ENCODE results near the gene TRIO. TPM values are rescaled to one million over a fixed set of nuclear protein-coding genes. Genes with fewer than 3 reads are reported as not detected.

Gene TRIO
- total RNA-seq, 2 experiments from 2014 or later, result 4.1 to 6.5 TPM

DNA sequence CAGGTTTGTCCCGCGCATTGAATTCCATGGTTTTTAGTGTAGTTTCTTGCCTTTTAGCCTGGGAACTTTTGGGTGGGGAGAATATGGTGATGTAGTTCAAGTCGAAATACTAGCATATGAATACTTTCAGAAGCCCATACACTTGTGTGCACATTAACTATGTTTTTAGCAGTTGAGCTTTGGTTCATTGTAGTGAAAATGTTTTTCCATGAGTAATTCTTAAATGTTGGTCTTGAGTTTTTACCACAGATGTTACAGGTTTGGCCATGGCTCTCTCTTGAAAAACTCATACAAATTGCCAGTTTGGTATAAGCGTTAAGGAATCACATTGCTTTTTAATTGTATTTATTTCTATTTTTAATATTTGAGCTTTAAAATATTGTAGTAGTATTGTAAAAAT lies 45.6 kb downstream of the TRIO start:
- Histone ChIP-seq H3K27me3 (ENCODE audit: control insufficient read depth in 1 of 2, insufficient read depth in 2 of 2, low read length in 2 of 2) (no peaks in the 10 kb centered on the region), H3K4me1 (ENCODE audit: insufficient read depth, low read length) (no peaks in the 10 kb centered on the region), H3K4me3 (ENCODE audit: low read length) (no peak overlapping the region), H3K9me3 (ENCODE audit: control insufficient read depth in 1 of 2, insufficient read depth in 1 of 2, low read length in 2 of 2) (no peaks in the 10 kb centered on the region), H3K27ac (ENCODE audit: low read depth in 1 of 2, low read length in 2 of 2) (no peak overlapping the region), H3K36me3 (ENCODE audit: insufficient read depth, low read length) (no peaks in the 10 kb centered on the region)
- TF ChIP-seq, protein P1, sequence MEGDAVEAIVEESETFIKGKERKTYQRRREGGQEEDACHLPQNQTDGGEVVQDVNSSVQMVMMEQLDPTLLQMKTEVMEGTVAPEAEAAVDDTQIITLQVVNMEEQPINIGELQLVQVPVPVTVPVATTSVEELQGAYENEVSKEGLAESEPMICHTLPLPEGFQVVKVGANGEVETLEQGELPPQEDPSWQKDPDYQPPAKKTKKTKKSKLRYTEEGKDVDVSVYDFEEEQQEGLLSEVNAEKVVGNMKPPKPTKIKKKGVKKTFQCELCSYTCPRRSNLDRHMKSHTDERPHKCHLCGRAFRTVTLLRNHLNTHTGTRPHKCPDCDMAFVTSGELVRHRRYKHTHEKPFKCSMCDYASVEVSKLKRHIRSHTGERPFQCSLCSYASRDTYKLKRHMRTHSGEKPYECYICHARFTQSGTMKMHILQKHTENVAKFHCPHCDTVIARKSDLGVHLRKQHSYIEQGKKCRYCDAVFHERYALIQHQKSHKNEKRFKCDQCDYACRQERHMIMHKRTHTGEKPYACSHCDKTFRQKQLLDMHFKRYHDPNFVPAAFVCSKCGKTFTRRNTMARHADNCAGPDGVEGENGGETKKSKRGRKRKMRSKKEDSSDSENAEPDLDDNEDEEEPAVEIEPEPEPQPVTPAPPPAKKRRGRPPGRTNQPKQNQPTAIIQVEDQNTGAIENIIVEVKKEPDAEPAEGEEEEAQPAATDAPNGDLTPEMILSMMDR (IDR thresholded peaks at IDR 0.05), result no peak
- no peaks in the 10 kb centered on the region for H3K36me3 Mint-ChIP-seq (ENCODE audit: low read depth)
- ChIA-PET POLR2A (no interaction called here), CTCF (no interaction called here)
- H3K27me3 Mint-ChIP-seq, result no peaks in the 10 kb centered on the region
- no peaks in the 10 kb centered on the region for H3K4me1 Mint-ChIP-seq (ENCODE audit: low read depth)
- H3K4me3 Mint-ChIP-seq, result no peak overlapping the region
- no peak overlapping the region for H3K27ac Mint-ChIP-seq
- DNase-seq, result no peak
- no peak for ATAC-seq (ENCODE audit: poor library complexity)
- H3K9me3 Mint-ChIP-seq, result no peaks in the 10 kb centered on the region
- intact Hi-C loops (cut with DNase I, micrococcal nuclease), result no loop called here

DNA sequence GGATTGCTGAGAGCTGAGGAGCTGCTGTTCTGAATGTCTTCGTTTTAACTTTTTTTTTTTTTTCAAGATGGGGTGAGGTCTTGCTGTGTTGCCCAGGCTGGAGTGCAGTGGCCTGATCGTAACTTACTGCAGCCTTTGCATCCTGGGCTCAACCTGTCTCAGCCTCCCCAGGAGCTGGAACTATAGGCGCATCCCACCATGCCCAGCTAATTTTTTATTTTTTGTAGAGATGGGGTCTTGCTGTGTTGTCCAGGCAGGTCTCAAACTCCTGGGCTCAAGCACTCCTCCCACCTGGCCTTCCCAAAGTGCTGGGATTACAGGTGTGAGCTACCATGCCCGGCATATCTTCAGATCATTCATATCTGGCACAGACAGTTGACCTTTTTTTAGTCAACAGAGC lies 46.5 kb downstream of the TRIO start:
- POLR2A ChIA-PET, result interaction anchor here (0.6 kb wide), 1 partner anchor 285 kb away, joined by 3 read pairs; no protein-coding TSS in a partner anchor
- TF ChIP-seq, protein P1 (IDR thresholded peaks at IDR 0.05), result no peak
- Mint-ChIP-seq H3K36me3 (ENCODE audit: low read depth) (no peaks in the 10 kb centered on the region), H3K4me1 (ENCODE audit: low read depth) (no peaks in the 10 kb centered on the region), H3K27ac (no peak overlapping the region), H3K27me3 (no peaks in the 10 kb centered on the region), H3K9me3 (no peaks in the 10 kb centered on the region), H3K4me3 (no peak overlapping the region)
- intact Hi-C loops (cut with DNase I, micrococcal nuclease), result no loop called here
- no peaks in the 10 kb centered on the region for H3K9me3 ChIP-seq (ENCODE audit: control insufficient read depth in 1 of 2, insufficient read depth in 1 of 2, low read length in 2 of 2)
- no peaks in the 10 kb centered on the region for H3K4me1 ChIP-seq (ENCODE audit: insufficient read depth, low read length)
- CTCF ChIA-PET, result no interaction called here
- ATAC-seq (ENCODE audit: poor library complexity) (no peak), DNase-seq (no peak)
- no peaks in the 10 kb centered on the region for H3K36me3 ChIP-seq (ENCODE audit: insufficient read depth, low read length)
- H3K4me3 ChIP-seq (ENCODE audit: low read length), result no peak overlapping the region
- no peak overlapping the region for H3K27ac ChIP-seq (ENCODE audit: low read depth in 1 of 2, low read length in 2 of 2)
- no peaks in the 10 kb centered on the region for H3K27me3 ChIP-seq (ENCODE audit: control insufficient read depth in 1 of 2, insufficient read depth in 2 of 2, low read length in 2 of 2)

DNA sequence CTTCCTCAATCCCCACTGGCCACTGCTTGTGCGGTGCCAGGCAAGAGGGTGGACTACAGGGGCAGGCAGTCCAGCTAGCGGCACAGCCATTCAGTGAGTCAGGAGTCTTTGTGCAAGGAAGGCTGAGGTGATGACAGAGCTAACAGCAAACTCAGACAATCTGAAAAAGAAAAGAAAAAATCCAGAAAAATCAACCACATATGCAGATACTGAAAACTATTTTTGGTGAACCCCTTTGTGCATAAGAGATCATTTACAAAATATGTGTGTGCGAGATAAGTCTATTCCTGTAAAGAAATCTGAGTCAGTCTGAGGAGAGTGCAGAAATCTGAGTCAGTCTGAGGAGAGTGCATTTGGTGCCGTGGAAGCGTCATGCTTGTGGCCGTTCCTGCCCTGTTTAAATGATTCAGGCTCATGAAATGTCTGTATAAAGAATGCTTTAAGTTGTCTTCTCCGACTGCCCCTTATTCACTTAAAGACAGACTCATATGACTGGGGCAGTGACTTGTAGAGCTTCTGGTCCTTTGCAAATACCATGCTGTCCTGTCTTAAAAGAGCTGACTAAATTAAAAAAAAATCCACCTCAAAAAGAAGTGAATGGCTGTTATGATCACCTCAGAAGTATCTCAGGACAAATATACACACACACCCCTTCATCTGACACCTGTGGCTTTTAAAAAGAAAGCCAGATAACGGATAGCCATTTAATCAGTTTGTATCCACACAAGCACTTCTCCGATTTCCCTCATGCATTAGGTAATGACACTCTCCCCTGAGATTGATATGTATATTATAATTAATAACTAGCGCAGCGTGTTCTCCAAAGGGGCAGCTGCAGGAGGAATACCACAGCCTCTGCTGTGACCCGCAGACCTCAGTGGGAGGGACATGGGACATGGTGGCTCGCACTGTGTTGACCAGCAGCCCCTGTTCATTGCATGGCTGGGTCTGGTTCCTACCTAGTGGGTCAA lies 47.3 kb downstream of the TRIO start:
- DNase-seq, result no peak
- Histone ChIP-seq H3K27me3 (ENCODE audit: control insufficient read depth in 1 of 2, insufficient read depth in 2 of 2, low read length in 2 of 2) (no peaks in the 10 kb centered on the region), H3K27ac (ENCODE audit: low read depth in 1 of 2, low read length in 2 of 2) (no peak overlapping the region), H3K4me1 (ENCODE audit: insufficient read depth, low read length) (no peaks in the 10 kb centered on the region), H3K36me3 (ENCODE audit: insufficient read depth, low read length) (no peaks in the 10 kb centered on the region), H3K9me3 (ENCODE audit: control insufficient read depth in 1 of 2, insufficient read depth in 1 of 2, low read length in 2 of 2) (no peaks in the 10 kb centered on the region), H3K4me3 (ENCODE audit: low read length) (no peak overlapping the region)
- H3K9me3 Mint-ChIP-seq, result no peaks in the 10 kb centered on the region
- peaks cover 2% of the 10 kb centered on the region for H3K27me3 Mint-ChIP-seq
- H3K36me3 Mint-ChIP-seq (ENCODE audit: low read depth), result no peaks in the 10 kb centered on the region
- intact Hi-C loops (cut with DNase I, micrococcal nuclease), result no loop called here
- CTCF ChIA-PET, result no interaction called here
- TF ChIP-seq, protein P1 (IDR thresholded peaks at IDR 0.05), result no peak
- H3K27ac Mint-ChIP-seq, result no peak overlapping the region
- POLR2A ChIA-PET, result no interaction called here
- H3K4me3 Mint-ChIP-seq, result no peak overlapping the region
- ATAC-seq (ENCODE audit: poor library complexity), result no peak
- no peaks in the 10 kb centered on the region for H3K4me1 Mint-ChIP-seq (ENCODE audit: low read depth)
